Measurements from ENCODE around the gene B3GNT5. TPM values are rescaled to one million over a fixed set of nuclear protein-coding genes. Genes with fewer than 3 reads are reported as not detected.

B3GNT5 gene
- total RNA-seq, 1 donor from 2014 or later, result 19.9 TPM

DNA sequence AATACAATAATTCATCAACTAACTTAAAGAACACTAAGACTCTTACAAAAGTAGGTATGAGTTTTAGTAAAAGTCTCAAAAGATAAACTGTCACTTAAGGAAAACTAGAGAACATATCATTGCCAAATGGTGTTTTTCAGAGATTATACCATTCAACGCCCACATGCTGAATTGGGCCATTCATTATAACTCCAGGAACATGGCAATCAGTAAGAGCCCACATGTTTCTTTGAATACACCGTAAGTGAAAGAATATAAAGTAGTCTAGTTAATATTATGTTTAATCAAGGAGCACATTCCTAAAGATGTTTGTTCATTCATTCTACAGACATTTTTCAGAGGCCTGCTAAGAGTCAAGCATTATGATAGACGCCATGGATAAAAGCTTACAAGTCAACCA lies 22.9 kb downstream of the B3GNT5 start:
- H3K9me3 Mint-ChIP-seq (ENCODE audit: low read depth), result no peaks in the 10 kb centered on the region
- H3K4me1 Mint-ChIP-seq (ENCODE audit: low read depth), result peaks cover 20% of the 10 kb centered on the region
- H3K27ac Mint-ChIP-seq (ENCODE audit: unreplicated experiment), result peak overlapping the region; percentile 86
- no peak for DNase-seq (ENCODE audit: low spot score)
- no peaks in the 10 kb centered on the region for H3K36me3 Mint-ChIP-seq (ENCODE audit: low read depth)
- no peaks in the 10 kb centered on the region for H3K27me3 Mint-ChIP-seq (ENCODE audit: low read depth)
- TF ChIP-seq, protein P1, sequence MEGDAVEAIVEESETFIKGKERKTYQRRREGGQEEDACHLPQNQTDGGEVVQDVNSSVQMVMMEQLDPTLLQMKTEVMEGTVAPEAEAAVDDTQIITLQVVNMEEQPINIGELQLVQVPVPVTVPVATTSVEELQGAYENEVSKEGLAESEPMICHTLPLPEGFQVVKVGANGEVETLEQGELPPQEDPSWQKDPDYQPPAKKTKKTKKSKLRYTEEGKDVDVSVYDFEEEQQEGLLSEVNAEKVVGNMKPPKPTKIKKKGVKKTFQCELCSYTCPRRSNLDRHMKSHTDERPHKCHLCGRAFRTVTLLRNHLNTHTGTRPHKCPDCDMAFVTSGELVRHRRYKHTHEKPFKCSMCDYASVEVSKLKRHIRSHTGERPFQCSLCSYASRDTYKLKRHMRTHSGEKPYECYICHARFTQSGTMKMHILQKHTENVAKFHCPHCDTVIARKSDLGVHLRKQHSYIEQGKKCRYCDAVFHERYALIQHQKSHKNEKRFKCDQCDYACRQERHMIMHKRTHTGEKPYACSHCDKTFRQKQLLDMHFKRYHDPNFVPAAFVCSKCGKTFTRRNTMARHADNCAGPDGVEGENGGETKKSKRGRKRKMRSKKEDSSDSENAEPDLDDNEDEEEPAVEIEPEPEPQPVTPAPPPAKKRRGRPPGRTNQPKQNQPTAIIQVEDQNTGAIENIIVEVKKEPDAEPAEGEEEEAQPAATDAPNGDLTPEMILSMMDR (IDR thresholded peaks at IDR 0.05), result no peak
- H3K4me3 Mint-ChIP-seq (ENCODE audit: unreplicated experiment), result no peak overlapping the region

DNA sequence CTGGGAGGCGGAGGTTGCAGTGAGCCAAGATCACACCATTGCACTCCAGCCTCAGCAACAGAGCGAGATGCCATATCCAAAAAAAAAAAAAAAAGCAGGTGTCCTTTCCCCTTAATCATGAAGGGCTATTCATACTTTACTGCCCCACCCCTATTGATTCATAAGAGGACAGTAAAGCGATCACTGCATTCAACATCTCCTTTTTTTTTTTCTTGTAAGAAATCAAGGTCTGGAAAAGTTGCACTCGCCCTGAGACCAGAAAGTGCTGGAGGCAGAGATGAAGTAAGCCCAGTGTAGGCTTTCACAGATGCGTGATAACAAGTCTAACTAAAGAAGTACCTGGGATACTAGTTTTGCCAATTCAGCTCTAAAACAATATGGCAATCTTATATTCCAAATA lies 24.2 kb downstream of the B3GNT5 start:
- Mint-ChIP-seq H3K27me3 (ENCODE audit: low read depth) (no peaks in the 10 kb centered on the region), H3K9me3 (ENCODE audit: low read depth) (no peaks in the 10 kb centered on the region), H3K4me3 (ENCODE audit: unreplicated experiment) (no peak overlapping the region), H3K36me3 (ENCODE audit: low read depth) (no peaks in the 10 kb centered on the region), H3K27ac (ENCODE audit: unreplicated experiment) (no peak overlapping the region), H3K4me1 (ENCODE audit: low read depth) (peaks cover 24% of the 10 kb centered on the region)
- TF ChIP-seq, protein P1 (IDR thresholded peaks at IDR 0.05), result no peak
- DNase-seq (ENCODE audit: low spot score), result no peak

DNA sequence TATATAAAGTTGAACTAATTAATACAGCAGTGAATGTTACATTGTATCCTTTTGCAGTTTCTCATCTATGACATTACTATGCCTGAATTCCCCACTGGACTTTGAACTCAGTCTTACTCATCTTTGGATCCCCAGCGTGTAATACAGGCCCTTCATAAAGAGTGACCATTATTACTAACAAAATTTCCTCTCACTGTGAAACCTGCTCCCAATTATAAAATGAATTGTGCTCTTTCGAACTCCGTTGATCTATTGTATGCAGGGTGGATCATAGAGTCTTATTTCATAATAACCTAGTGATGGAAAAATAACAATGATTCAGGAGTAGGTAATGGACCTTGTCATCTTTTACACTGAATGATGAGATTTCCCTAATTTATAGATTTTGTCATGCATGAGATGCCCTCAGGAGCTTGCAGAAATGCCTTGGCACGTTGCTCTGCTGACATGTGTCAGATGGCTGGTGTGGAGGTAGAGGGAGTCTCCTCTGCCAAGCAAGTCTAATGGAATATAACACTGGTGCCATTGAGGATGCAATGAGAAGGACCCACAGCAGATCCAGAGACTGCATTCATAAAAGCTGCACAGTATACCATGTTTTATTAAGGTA lies 25.5 kb downstream of the B3GNT5 start:
- TF ChIP-seq, protein P1 (IDR thresholded peaks at IDR 0.05), result no peak
- Mint-ChIP-seq H3K36me3 (ENCODE audit: low read depth) (no peaks in the 10 kb centered on the region), H3K27ac (ENCODE audit: unreplicated experiment) (no peak overlapping the region), H3K27me3 (ENCODE audit: low read depth) (no peaks in the 10 kb centered on the region), H3K4me1 (ENCODE audit: low read depth) (peaks cover 24% of the 10 kb centered on the region), H3K4me3 (ENCODE audit: unreplicated experiment) (no peak overlapping the region), H3K9me3 (ENCODE audit: low read depth) (no peaks in the 10 kb centered on the region)
- no peak for DNase-seq (ENCODE audit: low spot score)

DNA sequence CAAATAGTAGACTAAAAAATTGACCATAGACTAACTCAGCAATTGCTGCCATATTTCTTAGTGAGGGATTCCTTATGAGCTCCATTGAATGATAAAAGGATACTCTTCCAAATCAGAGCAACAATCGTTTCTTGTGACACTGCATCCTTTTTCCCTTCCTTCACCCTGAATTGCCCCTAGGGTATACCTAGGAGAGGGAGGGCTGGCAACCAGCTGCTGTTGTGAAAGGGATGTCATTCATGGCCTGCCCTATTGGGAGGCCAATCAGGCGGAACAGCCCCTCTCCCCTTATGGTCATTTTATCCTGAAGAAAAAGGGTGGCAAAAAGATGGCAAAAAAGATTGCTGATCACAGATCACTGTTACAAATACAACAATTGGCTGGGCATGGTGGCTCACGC lies 26.3 kb downstream of the B3GNT5 start:
- no peak for DNase-seq (ENCODE audit: low spot score)
- Mint-ChIP-seq H3K36me3 (ENCODE audit: low read depth) (no peaks in the 10 kb centered on the region), H3K4me1 (ENCODE audit: low read depth) (peaks cover 28% of the 10 kb centered on the region), H3K27me3 (ENCODE audit: low read depth) (no peaks in the 10 kb centered on the region), H3K9me3 (ENCODE audit: low read depth) (no peaks in the 10 kb centered on the region), H3K4me3 (ENCODE audit: unreplicated experiment) (no peak overlapping the region), H3K27ac (ENCODE audit: unreplicated experiment) (no peak overlapping the region)
- TF ChIP-seq, protein P1 (IDR thresholded peaks at IDR 0.05), result no peak

DNA sequence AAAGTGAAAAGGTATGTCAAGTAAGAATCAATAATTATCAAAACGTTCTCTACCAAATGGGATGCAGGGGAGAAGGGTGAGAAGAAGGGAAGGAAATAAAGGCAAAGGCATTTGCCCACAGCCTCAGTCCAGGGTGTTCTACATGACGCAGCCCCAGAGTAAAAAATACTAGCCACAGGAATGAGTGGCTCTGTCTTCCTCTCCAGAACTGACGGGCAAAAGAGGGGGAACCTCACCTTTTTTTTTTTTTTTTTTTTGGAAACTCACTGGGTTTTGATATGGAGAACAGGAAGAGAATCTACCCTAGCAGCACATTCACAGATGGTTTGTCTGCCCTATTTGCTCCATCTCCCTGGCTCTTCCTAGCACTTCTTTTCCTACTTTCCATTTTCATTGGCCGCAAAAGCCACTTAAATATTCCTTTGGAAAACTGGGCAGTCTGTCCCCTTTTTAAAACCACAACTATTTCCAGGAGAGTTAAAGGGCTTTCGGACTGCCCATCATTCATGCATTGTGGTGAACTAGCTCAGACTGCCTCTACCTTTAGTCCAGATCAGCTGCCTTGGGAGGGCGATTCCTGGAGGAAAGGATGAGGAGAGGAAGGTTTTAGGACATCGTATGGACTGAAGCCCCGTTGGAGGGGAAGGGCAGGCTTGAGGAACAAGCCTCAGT lies 28.2 kb downstream of the B3GNT5 start:
- H3K9me3 Mint-ChIP-seq (ENCODE audit: low read depth), result no peaks in the 10 kb centered on the region
- H3K4me3 Mint-ChIP-seq (ENCODE audit: unreplicated experiment), result no peak overlapping the region
- H3K4me1 Mint-ChIP-seq (ENCODE audit: low read depth), result peaks cover 26% of the 10 kb centered on the region
- TF ChIP-seq, protein P1 (IDR thresholded peaks at IDR 0.05), result no peak
- H3K27ac Mint-ChIP-seq (ENCODE audit: unreplicated experiment), result peak overlapping the region; percentile 84
- no peaks in the 10 kb centered on the region for H3K36me3 Mint-ChIP-seq (ENCODE audit: low read depth)
- DNase-seq (ENCODE audit: low spot score), result no peak
- no peaks in the 10 kb centered on the region for H3K27me3 Mint-ChIP-seq (ENCODE audit: low read depth)
